Choroid plexus epithelial cell (primary cell): ENCODE data around the gene PLK5.
A peak's percentile ranks its signal among the peaks of the same experiment; 100 is the strongest.

ENCODE experiments used
- DNase-seq: peaks from one replicate; pipeline ENCODE4 v3.0.0-alpha.2; 2010; ENCODE audit warnings: low read depth
- H3K4me3 ChIP-seq: 2 replicates; pipeline ENCODE4 v1.5.1; 2011; ENCODE audit warnings: low read depth, mild to moderate bottlenecking, control low read depth, low read length, moderate library complexity
- CTCF ChIP-seq: conservative IDR thresholded peaks from 2 replicates; pipeline ENCODE4 v1.5.1; 2011; ENCODE audit warnings: low read depth, mild to moderate bottlenecking, control low read depth, inconsistent platforms, low read length, moderate library complexity

The PLK5 gene

DNA sequence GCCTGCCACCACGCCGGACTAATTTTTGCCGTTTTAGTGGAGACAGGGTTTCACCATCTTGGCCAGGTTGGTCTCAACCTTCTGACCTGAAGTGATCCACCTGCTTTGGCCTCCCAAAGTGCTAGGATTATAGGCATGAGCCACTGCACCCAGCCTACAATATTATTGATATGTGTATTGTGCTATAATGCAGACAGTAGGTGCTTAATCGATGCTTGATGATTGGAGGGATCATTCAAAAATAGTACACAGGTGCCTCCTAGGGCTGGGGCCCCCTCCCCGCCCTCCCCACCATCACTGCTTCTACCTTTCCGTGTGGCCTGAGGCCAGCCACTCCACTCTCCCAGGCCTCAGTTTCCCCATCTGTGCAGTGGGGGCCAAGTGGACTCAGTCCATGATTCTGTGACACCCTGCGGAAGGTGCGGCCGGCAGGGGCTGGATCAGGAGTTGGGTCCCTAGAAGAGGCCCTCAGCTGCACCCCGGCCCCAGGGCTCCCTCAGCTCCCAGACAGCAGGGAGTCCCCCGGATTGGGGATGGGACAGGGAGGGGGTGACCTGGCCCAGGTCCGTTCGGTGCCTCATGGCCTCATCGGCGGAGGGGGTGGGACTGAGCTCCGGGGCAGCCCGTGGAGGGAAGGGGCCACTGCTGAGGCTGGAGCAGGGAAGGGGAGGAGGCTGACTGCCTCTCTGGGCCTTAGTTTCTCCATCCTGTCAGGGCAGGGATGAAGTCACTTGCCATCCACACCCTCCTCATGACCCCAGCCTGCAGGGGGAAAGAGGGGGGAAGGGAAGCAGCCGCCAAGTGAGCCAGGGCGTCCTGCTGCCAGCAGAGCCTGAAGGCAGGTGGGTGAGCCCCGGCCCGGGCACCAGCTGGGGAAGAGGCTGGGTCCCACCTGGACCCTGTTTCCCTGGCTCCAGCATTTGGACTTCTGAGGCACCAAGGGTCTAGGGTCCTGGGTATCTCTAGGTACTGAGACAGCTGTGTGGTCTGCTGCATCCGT lies 12.3 kb upstream of the PLK5 start:
- DNase-seq = no peak
- H3K4me3 ChIP-seq = no peak overlapping the region
- no peak for TF ChIP-seq CTCF

- no peak for TF ChIP-seq CTCF
- H3K4me3 ChIP-seq = peak within 1 kb of the TSS; percentile 43
- DNase-seq = peak; percentile 19
Observed at GRCh38 chr19:1512671-1513498, 11.0 kb upstream of the PLK5 start, which contains the start of gene ADAMTSL5. ADAMTSL5 (minus strand) TSS chr19:1513019; CDS start chr19:1510943, 2,076 bp downstream.

GRCh38 chr19:1513499-1514294 lies 10.2 kb upstream of the PLK5 start:
- peak overlapping the region; percentile 43 for H3K4me3 ChIP-seq
- DNase-seq = peak; percentile 47

DNA sequence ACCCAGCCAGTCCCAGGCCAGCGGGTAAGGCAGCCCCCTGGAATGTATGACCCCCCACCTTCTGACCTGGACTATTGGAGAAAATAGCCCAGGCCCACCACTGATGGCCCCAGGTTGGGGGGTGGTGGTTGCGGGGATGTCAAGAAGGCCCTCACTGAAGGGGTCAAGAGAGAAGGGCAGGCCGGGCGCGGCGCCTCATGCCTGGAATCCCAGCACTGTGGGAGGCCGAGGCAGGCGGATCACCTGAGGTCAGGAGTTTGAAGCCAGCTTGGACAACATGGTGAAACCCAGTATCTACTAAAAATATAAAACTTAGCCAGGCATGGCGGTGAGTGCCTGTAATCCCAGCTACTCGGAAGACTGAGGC lies 9.6 kb upstream of the PLK5 start:
- no peak overlapping the region for H3K4me3 ChIP-seq
- no peak for DNase-seq
- no peak for TF ChIP-seq CTCF

More at GRCh38 chr19:1513499-1514294, 10.2 kb upstream of the PLK5 start:
- peak; percentile 67 for TF ChIP-seq CTCF

DNA sequence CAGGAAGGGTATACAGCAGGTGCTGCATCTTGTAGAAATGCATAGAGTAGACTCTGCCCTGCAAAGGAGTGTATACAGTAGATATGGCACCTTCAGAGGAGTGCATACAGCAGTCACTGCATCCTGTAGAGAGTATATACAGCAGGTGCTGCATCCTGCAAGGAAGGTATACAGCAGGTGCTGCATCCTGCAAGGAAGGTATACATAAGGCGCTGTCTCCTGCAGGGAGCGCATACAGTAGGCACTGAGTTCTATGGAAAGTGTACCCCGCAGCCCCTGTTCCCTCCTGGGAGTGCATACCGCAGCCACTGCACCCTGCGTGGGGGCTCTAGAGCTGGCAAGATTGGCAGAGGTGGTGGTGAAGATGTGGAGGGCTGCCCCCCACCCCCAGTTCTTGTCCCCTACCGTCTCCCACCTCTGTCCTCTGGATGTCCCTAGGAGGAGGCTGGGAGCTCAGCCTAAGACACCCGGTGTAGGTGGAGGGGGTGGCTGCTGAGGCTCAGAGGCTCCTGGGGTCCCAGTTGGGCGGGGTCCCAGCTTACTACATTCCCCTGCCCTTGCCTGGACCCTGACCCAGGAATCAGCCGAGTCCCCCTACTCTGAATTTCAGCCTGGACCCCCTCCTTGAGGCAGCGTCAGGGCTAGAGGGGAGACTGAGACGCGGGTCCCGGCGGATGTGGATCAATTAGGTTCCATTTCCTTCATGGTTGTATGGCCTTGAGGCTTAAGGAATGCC lies 8.7 kb upstream of the PLK5 start:
- no peak for TF ChIP-seq CTCF
- no peak for DNase-seq
- H3K4me3 ChIP-seq = no peak overlapping the region

- no peak overlapping the region for H3K4me3 ChIP-seq
- peak; percentile 12 for DNase-seq
- no peak for TF ChIP-seq CTCF
Observed at GRCh38 chr19:1516395-1516753, 7.5 kb upstream of the PLK5 start.
